Measurements from ENCODE around the gene ZMIZ2.

Gene ZMIZ2

GRCh38 chr7:44748948-44749731, 493 bp downstream of the ZMIZ2 start:
- no peaks in the 10 kb centered on the region for H3K9me3 ChIP-seq (ENCODE audit: control insufficient read depth, insufficient read depth, low read depth, low read length)
- H3K27ac ChIP-seq (ENCODE audit: extremely low read depth, low read depth, low read length), result peak overlapping the region; percentile 71; the same call in 1 of the 2 replicates
- peak; percentile 50 for TF ChIP-seq ZNF335 (tag by site-specific recombination; conservative IDR thresholded peaks at IDR 0.05)
- no peak for TF ChIP-seq ZFP41 (tag by site-specific recombination; IDR thresholded peaks at IDR 0.05; ENCODE audit: borderline replicate concordance)
- no peak for TF ChIP-seq RBAK (tag by site-specific recombination; IDR thresholded peaks at IDR 0.05)
- TF ChIP-seq EGR2 (tag by site-specific recombination; IDR thresholded peaks at IDR 0.05; ENCODE audit: low read depth), result peak; percentile 65; the same call in 1 of the 2 replicates
- TF ChIP-seq ZNF707 (tag by site-specific recombination; IDR thresholded peaks at IDR 0.05), result no peak
- TF ChIP-seq, protein P1, sequence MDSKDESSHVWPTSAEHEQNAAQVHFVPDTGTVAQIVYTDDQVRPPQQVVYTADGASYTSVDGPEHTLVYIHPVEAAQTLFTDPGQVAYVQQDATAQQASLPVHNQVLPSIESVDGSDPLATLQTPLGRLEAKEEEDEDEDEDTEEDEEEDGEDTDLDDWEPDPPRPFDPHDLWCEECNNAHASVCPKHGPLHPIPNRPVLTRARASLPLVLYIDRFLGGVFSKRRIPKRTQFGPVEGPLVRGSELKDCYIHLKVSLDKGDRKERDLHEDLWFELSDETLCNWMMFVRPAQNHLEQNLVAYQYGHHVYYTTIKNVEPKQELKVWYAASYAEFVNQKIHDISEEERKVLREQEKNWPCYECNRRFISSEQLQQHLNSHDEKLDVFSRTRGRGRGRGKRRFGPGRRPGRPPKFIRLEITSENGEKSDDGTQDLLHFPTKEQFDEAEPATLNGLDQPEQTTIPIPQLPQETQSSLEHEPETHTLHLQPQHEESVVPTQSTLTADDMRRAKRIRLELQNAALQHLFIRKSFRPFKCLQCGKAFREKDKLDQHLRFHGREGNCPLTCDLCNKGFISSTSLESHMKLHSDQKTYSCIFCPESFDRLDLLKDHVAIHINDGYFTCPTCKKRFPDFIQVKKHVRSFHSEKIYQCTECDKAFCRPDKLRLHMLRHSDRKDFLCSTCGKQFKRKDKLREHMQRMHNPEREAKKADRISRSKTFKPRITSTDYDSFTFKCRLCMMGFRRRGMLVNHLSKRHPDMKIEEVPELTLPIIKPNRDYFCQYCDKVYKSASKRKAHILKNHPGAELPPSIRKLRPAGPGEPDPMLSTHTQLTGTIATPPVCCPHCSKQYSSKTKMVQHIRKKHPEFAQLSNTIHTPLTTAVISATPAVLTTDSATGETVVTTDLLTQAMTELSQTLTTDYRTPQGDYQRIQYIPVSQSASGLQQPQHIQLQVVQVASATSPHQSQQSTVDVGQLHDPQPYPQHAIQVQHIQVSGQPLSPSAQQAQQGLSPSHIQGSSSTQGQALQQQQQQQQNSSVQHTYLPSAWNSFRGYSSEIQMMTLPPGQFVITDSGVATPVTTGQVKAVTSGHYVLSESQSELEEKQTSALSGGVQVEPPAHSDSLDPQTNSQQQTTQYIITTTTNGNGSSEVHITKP (tag by site-specific recombination; IDR thresholded peaks at IDR 0.05), result peak; percentile 65
- TF ChIP-seq, protein P2, sequence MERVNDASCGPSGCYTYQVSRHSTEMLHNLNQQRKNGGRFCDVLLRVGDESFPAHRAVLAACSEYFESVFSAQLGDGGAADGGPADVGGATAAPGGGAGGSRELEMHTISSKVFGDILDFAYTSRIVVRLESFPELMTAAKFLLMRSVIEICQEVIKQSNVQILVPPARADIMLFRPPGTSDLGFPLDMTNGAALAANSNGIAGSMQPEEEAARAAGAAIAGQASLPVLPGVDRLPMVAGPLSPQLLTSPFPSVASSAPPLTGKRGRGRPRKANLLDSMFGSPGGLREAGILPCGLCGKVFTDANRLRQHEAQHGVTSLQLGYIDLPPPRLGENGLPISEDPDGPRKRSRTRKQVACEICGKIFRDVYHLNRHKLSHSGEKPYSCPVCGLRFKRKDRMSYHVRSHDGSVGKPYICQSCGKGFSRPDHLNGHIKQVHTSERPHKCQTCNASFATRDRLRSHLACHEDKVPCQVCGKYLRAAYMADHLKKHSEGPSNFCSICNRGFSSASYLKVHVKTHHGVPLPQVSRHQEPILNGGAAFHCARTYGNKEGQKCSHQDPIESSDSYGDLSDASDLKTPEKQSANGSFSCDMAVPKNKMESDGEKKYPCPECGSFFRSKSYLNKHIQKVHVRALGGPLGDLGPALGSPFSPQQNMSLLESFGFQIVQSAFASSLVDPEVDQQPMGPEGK (tag by site-specific recombination; IDR thresholded peaks at IDR 0.05), result peak; percentile 39; the same call in 1 of the 2 replicates
- no peak for TF ChIP-seq ZSCAN5A (tag by site-specific recombination; IDR thresholded peaks at IDR 0.05)
- peak; percentile 43 for TF ChIP-seq ZBTB26 (tag by site-specific recombination; optimal IDR thresholded peaks at IDR 0.05)
- peak; percentile 80; the same call in 1 of the 2 replicates for TF ChIP-seq ZNF600 (tag by site-specific recombination; IDR thresholded peaks at IDR 0.05)
- TF ChIP-seq ZFHX2 (tag by site-specific recombination; conservative IDR thresholded peaks at IDR 0.05), result peak; percentile 87
- TF ChIP-seq REST (tag by site-specific recombination; IDR thresholded peaks at IDR 0.05), result 0 out of 2 replicates have a peak, but pooled peaks have one; percentile 30
- TF ChIP-seq ZEB2 (tag by site-specific recombination; IDR thresholded peaks at IDR 0.05), result 0 out of 2 replicates have a peak, but pooled peaks have one; percentile 12
- peak; percentile 50 for TF ChIP-seq SP2 (tag by site-specific recombination; IDR thresholded peaks at IDR 0.05)
- TF ChIP-seq KLF8 (tag by site-specific recombination; IDR thresholded peaks at IDR 0.05), result no peak
- 0 out of 2 replicates have a peak, but pooled peaks have one; percentile 12 for TF ChIP-seq SP3 (tag by site-specific recombination; IDR thresholded peaks at IDR 0.05)
- 0 out of 2 replicates have a peak, but pooled peaks have one; percentile 23 for TF ChIP-seq KLF9 (tag by site-specific recombination; IDR thresholded peaks at IDR 0.05; ENCODE audit: low read depth)
- TF ChIP-seq ZNF10 (tag by site-specific recombination; IDR thresholded peaks at IDR 0.05), result peak; percentile 50
- peak; percentile 16; the same call in 1 of the 2 replicates for TF ChIP-seq GLIS1 (tag by site-specific recombination; IDR thresholded peaks at IDR 0.05)
- TF ChIP-seq ZBTB8A (tag by site-specific recombination; IDR thresholded peaks at IDR 0.05), result peak; percentile 21; the same call in 1 of the 2 replicates
- no peak for TF ChIP-seq ZNF155 (tag by site-specific recombination; IDR thresholded peaks at IDR 0.05)
- TF ChIP-seq GLIS2 (tag by site-specific recombination; IDR thresholded peaks at IDR 0.05), result peak; percentile 78
- ChIA-PET POLR2A (interaction anchor here (0.5 to 2.6 kb wide), 3 partner anchors 114 to 175 kb away, joined by 3 to 10 read pairs (median 5); partner anchors contain the start of genes DDX56 and OGDH), CTCF (interaction anchor here (0.8 to 1.2 kb wide), 2 partner anchors 161 to 174 kb away, joined by 3 read pairs; no protein-coding TSS in a partner anchor)
- no peaks in the 10 kb centered on the region; the same call in 1 of the 2 replicates for H3K4me1 ChIP-seq (ENCODE audit: control insufficient read depth, insufficient read depth, low read length)
- H3K4me3 ChIP-seq (ENCODE audit: low read depth, low read length), result peak overlapping the region; percentile 92
- peaks cover 0 to 15% of the 10 kb centered on the region in 2 experiments; a peak in 2 of 3 replicates for H3K36me3 ChIP-seq (ENCODE audit: control insufficient read depth in 2 of 2, insufficient read depth in 1 of 2, low read length in 2 of 2)
